Central memory CD8-positive, alpha-beta T cell (primary cell): Measurements from ENCODE around the gene CD247.

Source experiments
- ATAC-seq: fragments of 150-1000 bp; cut with Tn5 transposase; replicated peaks from 2 replicates; pipeline ENCODE4 v1.10.0; 2022; ENCODE audit warnings: mild to moderate bottlenecking, moderate FRiP score, moderate number of reproducible peaks; ENCODE audit not compliant: poor library complexity, severe bottlenecking; ENCODE audit errors: extremely low read depth
- DNase-seq, 2 donors: peaks; one replicate each; pipeline ENCODE4 v3.0.0; 2021; ENCODE audit warnings: low spot score in 2 of 2
- H3K27ac Mint-ChIP-seq: one replicate; pipeline ENCODE4 v1.8.0; 2022; ENCODE audit warnings: low read depth, mild to moderate bottlenecking, moderate library complexity, mixed read lengths
- H3K27me3 Mint-ChIP-seq: one replicate; pipeline ENCODE4 v1.8.0; 2022; ENCODE audit warnings: mixed read lengths
- H3K36me3 Mint-ChIP-seq: one replicate; pipeline ENCODE4 v1.8.0; 2022; ENCODE audit warnings: mild to moderate bottlenecking, moderate library complexity, mixed read lengths; ENCODE audit not compliant: insufficient read depth
- H3K4me1 Mint-ChIP-seq: one replicate; pipeline ENCODE4 v1.8.0; 2022; ENCODE audit warnings: mixed read lengths
- H3K4me3 Mint-ChIP-seq: one replicate; pipeline ENCODE4 v1.8.0; 2022; ENCODE audit warnings: mild to moderate bottlenecking, moderate library complexity, mixed read lengths
- H3K9me3 Mint-ChIP-seq: one replicate; pipeline ENCODE4 v1.8.0; 2022; ENCODE audit warnings: mixed read lengths

CD247 gene

GRCh38 chr1:167469280-167469965 is 48.9 kb downstream of the CD247 start:
- Mint-ChIP-seq H3K9me3 (no peaks in the 10 kb centered on the region), H3K27me3 (no peaks in the 10 kb centered on the region), H3K4me1 (peaks cover 53% of the 10 kb centered on the region), H3K36me3 (peaks cover 35% of the 10 kb centered on the region), H3K27ac (peak overlapping the region; percentile 75), H3K4me3 (no peak overlapping the region)
- ATAC-seq (no peak), DNase-seq (no peak)

GRCh38 chr1:167467752-167468151 is 50.6 kb downstream of the CD247 start:
- Mint-ChIP-seq H3K36me3 (peaks cover 44% of the 10 kb centered on the region), H3K4me1 (peaks cover 41% of the 10 kb centered on the region), H3K27me3 (no peaks in the 10 kb centered on the region), H3K27ac (peak overlapping the region; percentile 75), H3K4me3 (no peak overlapping the region), H3K9me3 (no peaks in the 10 kb centered on the region)
- ATAC-seq = no peak
- DNase-seq = no peak

GRCh38 chr1:167467126-167467710 is 51.1 kb downstream of the CD247 start:
- H3K4me1 Mint-ChIP-seq = peaks cover 40% of the 10 kb centered on the region
- peak overlapping the region; percentile 75 for H3K27ac Mint-ChIP-seq
- H3K9me3 Mint-ChIP-seq = no peaks in the 10 kb centered on the region
- H3K36me3 Mint-ChIP-seq = peaks cover 49% of the 10 kb centered on the region
- ATAC-seq (no peak), DNase-seq (no peak)
- no peaks in the 10 kb centered on the region for H3K27me3 Mint-ChIP-seq
- H3K4me3 Mint-ChIP-seq = no peak overlapping the region

- Mint-ChIP-seq H3K4me3 (no peak overlapping the region), H3K27ac (peak overlapping the region; percentile 67), H3K9me3 (no peaks in the 10 kb centered on the region), H3K4me1 (peaks cover 31% of the 10 kb centered on the region), H3K36me3 (peaks cover 51% of the 10 kb centered on the region), H3K27me3 (no peaks in the 10 kb centered on the region)
- DNase-seq = no peak
- ATAC-seq = no peak
Observed at GRCh38 chr1:167465743-167466142, 52.6 kb downstream of the CD247 start.

- DNase-seq (no peak), ATAC-seq (no peak)
- no peaks in the 10 kb centered on the region for H3K9me3 Mint-ChIP-seq
- H3K4me3 Mint-ChIP-seq = no peak overlapping the region
- H3K36me3 Mint-ChIP-seq = peaks cover 53% of the 10 kb centered on the region
- peak overlapping the region; percentile 67 for H3K27ac Mint-ChIP-seq
- no peaks in the 10 kb centered on the region for H3K27me3 Mint-ChIP-seq
- peaks cover 31% of the 10 kb centered on the region for H3K4me1 Mint-ChIP-seq
Observed at GRCh38 chr1:167465018-167465417, 53.3 kb downstream of the CD247 start.

- H3K27ac Mint-ChIP-seq = peak overlapping the region; percentile 67
- H3K36me3 Mint-ChIP-seq = peaks cover 47% of the 10 kb centered on the region
- ATAC-seq (no peak), DNase-seq (no peak)
- peaks cover 26% of the 10 kb centered on the region for H3K4me1 Mint-ChIP-seq
- no peaks in the 10 kb centered on the region for H3K27me3 Mint-ChIP-seq
- H3K9me3 Mint-ChIP-seq = no peaks in the 10 kb centered on the region
- H3K4me3 Mint-ChIP-seq = no peak overlapping the region
Observed at GRCh38 chr1:167463875-167464575, 54.3 kb downstream of the CD247 start.

- Mint-ChIP-seq H3K4me3 (no peak overlapping the region), H3K4me1 (peaks cover 24% of the 10 kb centered on the region), H3K9me3 (no peaks in the 10 kb centered on the region)
Observed at GRCh38 chr1:167463080-167463479, 55.2 kb downstream of the CD247 start.

GRCh38 chr1:167462341-167462740 is 56.0 kb downstream of the CD247 start:
- H3K4me1 Mint-ChIP-seq = peaks cover 31% of the 10 kb centered on the region
- ATAC-seq (no peak), DNase-seq (no peak)
- H3K27ac Mint-ChIP-seq = peak overlapping the region; percentile 62
- no peaks in the 10 kb centered on the region for H3K27me3 Mint-ChIP-seq
- peaks cover 54% of the 10 kb centered on the region for H3K36me3 Mint-ChIP-seq
- H3K4me3 Mint-ChIP-seq = no peak overlapping the region
- no peaks in the 10 kb centered on the region for H3K9me3 Mint-ChIP-seq

More at GRCh38 chr1:167463080-167463479, 55.2 kb downstream of the CD247 start:
- Mint-ChIP-seq H3K27ac (peak overlapping the region; percentile 62), H3K36me3 (peaks cover 52% of the 10 kb centered on the region), H3K27me3 (no peaks in the 10 kb centered on the region)
- no peak for ATAC-seq
- no peak for DNase-seq

GRCh38 chr1:167460836-167461235 is 57.5 kb downstream of the CD247 start:
- DNase-seq = no peak
- no peak for ATAC-seq
- Mint-ChIP-seq H3K27ac (peak overlapping the region; percentile 51), H3K4me3 (no peak overlapping the region), H3K27me3 (no peaks in the 10 kb centered on the region), H3K9me3 (no peaks in the 10 kb centered on the region), H3K4me1 (peaks cover 46% of the 10 kb centered on the region), H3K36me3 (peaks cover 61% of the 10 kb centered on the region)

GRCh38 chr1:167457936-167458584 is 60.3 kb downstream of the CD247 start:
- Mint-ChIP-seq H3K36me3 (peaks cover 45% of the 10 kb centered on the region), H3K4me1 (peaks cover 42% of the 10 kb centered on the region), H3K4me3 (peak overlapping the region; percentile 29), H3K9me3 (no peaks in the 10 kb centered on the region), H3K27ac (peak overlapping the region; percentile 92), H3K27me3 (no peaks in the 10 kb centered on the region)
- no peak for DNase-seq
- ATAC-seq = no peak

GRCh38 chr1:167456926-167457325 is 61.4 kb downstream of the CD247 start:
- Mint-ChIP-seq H3K4me1 (peaks cover 42% of the 10 kb centered on the region), H3K36me3 (peaks cover 39% of the 10 kb centered on the region), H3K4me3 (peak overlapping the region; percentile 85), H3K9me3 (no peaks in the 10 kb centered on the region), H3K27me3 (no peaks in the 10 kb centered on the region), H3K27ac (peak overlapping the region; percentile 92)
- ATAC-seq = no peak
- DNase-seq = no peak

- no peaks in the 10 kb centered on the region for H3K27me3 Mint-ChIP-seq
- DNase-seq = no peak
- peaks cover 46% of the 10 kb centered on the region for H3K4me1 Mint-ChIP-seq
- peaks cover 39% of the 10 kb centered on the region for H3K36me3 Mint-ChIP-seq
- H3K4me3 Mint-ChIP-seq = peak overlapping the region; percentile 85
- no peak for ATAC-seq
- H3K9me3 Mint-ChIP-seq = no peaks in the 10 kb centered on the region
- H3K27ac Mint-ChIP-seq = peak overlapping the region; percentile 92
Observed at GRCh38 chr1:167456524-167456923, 61.8 kb downstream of the CD247 start.
